GM18526 (cell line): ENCODE data around the gene NUDCD3.

Source experiments
- POLR2A ChIP-seq: IDR thresholded peaks from 3 replicates; pipeline ENCODE4 v1.6.1; 2011; ENCODE audit not compliant: insufficient read length; ENCODE audit errors: extremely low read depth

The NUDCD3 gene

DNA sequence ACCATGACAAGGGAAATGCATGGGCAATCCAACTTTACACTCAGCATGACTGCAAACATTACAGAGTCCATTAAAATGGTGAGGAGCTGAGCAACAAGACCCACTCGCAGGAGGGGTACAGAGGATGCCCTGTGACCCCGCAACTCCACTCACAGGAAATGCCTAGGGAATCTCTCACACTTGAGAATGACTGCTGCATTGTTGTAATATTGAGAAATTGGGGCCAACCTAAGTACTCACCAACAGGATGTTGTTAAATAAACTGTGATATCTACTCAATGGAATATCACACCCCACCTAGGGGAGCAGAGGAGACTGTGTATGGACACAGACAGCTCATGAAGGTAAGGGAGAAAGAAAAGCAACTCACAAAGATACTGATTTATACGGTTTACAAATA, 111.7 kb downstream of the NUDCD3 start:
- TF ChIP-seq POLR2A: no peak

DNA sequence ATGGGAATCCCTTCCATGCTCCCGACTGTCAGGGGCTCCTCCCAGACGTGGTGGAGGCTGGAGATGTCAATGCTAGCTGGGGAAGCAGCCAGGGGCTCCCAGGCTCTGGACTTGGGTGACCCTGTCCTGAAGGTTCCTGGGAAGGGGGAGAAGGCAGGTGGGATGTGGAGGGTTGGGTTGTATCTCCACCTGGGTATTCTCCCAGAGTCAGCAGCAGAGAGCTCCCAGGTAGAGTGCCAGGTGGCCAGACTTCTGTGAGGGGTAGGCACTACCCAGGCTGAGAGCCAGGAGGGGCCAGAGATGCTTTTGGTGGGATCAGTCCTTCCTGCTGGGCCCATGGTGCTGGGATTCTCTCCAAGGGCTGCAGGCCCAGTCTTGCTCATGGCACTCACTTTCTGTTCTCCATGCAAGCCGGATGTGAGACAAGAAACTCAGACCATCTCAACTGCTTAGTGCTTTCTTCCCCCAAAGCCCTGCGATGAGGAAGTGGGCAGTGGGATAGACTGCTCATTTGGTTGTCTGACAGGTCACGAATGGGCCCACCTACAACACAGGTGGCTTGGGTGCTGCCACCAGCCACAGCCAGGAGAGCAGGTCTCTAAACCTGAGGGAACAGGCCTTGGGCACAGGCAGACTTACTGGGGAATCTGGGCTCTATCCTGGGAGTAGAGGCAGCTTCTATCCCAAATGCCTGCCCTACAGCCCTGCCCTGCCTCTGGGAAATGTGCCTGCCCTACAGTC, 112.6 kb downstream of the NUDCD3 start:
- no peak for TF ChIP-seq POLR2A

DNA sequence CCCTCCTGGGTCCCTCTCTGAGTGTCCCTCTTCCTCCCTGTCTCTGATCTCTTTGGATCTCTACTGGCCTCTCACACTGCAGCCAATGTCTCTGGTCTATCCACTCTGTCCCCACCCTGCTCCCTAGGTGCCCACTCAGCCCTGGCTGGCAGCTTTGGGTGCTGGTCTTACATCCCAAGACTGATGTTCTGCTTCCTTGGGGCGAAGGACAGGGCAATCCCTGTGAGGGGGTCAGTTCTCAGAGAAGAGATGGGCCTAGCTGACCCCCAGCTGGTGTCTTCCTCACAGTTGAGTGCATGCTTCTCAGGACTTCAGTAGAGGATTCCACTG, 113.4 kb downstream of the NUDCD3 start:
- no peak for TF ChIP-seq POLR2A

DNA sequence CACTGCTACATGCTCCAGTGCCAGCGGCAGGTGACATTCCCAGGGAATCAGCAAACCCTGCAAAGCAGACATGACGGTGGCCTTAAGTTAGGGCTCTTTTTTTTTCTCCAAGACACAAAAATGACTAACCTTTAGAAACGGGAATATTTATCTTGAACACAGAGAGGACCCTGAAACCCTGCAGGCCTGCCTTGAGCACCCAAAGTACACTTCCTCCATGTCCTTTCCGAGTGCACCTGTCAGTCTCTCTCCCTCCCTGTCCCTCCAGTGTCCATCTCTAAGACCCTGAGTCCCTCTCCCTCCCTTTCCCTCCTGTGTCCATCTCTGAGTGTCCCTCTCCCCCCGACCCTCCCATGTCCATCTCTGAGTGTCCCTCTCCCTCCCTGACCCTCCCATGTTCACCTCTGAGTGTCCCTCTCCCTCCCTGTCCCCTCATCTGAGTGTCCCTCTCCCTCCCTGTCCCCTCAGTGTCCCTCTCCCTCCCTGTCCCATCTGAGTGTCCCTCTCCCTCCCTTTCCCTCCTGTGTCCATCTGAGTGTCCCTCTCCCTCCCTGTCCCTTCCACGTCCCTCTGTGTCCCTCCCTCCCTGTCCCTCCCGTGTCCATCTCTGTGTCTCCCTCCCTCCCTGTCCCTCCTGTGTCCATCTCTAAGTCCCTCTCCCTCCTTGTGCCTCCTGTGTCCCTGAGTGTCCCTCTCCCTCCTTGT, 113.9 kb downstream of the NUDCD3 start:
- no peak for TF ChIP-seq POLR2A

DNA sequence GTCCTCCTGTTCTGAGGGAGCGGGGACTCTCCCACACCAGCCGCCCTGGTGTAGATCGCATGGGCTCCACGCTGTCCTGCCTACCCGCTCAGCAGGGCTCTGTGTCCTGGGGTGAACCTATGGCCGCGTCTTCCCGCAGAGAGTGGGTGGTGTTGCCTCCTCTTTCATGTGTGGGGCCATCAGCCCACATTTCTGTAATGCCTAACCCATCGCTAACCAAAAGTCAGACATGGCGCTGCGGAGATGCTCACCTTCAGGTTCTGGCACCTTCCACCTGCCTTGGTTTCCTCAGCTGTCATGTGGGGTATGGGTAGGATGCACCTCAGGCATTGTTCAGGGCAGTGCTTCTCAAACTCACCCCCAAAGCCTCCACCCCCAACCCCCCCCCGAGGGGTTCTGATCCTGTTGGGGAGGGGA, 114.5 kb downstream of the NUDCD3 start:
- TF ChIP-seq POLR2A: no peak

DNA sequence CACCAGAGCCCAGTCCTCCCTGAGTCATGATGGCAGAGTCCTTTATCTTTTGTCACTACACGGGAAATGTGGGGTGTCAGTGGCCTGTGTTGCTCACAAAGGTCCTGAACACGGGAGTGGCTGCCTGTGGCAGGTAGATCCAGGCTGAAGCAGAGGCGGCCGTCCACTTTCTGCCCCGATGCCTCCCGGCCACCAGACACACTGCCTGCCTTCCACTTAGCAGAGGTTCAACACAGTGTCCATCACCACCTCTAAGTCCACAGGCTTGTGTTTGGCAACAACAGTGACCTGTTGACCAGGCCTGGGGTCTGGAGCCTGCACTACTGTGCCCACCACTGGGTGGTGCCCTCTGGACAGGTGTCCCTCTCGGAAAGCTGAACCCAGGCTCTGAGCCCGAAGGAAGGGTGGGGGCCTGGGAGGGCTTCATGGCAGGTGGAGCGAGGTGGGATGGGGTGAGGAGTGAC, 115.2 kb downstream of the NUDCD3 start:
- TF ChIP-seq POLR2A: no peak

DNA sequence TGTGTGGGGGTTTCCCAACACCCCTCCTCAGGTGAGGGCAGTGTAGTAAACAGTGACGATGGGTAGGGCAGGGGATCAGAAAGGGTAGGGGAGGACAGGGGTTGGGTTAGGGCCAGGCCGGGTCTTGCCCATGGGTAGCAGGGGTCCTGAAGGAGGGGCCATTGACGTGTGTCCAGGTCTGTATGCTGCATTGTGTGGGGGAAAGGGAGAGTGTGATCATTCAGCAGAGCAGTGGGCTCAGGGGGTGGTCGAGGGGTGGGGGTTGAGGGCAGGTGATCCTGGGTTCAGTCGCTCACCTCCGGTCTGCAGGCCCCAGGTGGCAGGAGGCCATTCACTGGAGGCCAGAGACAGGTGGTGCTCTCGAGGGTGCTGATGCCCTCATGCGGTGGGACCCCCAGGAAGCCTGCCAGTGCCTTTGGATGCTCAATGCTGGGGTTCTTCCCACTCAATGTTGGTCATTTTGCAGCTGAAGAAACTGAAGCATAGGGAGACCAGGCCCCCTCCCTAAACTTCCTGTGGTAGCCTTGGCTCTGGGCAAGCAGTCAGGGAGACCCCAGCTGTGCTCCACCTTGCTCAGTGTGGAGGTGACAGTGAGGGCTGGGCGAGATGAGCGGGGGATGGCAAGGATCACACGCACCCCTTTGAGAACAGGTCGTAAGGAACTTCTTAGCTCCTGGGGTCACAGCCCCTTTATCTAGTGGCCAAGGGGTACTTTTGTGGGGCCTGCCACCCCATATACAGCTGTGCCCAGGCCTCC, 116.3 kb downstream of the NUDCD3 start:
- TF ChIP-seq POLR2A: no peak

DNA sequence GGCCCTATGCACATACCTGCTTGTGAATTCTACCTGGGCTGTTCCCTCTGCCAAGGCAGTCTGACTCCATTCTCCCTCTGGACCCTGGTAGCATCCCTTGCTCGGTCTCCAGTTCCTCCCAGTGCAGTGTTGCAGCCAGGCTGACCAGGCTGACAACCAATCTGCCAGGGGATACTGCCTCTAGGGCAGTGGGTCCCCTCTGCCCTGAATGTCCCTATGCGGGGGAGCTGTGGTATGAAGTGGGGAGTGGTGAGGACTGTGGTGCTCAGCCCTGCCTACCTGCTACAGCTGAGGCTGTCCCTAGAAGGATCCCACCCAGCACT, 117.1 kb downstream of the NUDCD3 start:
- no peak for TF ChIP-seq POLR2A

DNA sequence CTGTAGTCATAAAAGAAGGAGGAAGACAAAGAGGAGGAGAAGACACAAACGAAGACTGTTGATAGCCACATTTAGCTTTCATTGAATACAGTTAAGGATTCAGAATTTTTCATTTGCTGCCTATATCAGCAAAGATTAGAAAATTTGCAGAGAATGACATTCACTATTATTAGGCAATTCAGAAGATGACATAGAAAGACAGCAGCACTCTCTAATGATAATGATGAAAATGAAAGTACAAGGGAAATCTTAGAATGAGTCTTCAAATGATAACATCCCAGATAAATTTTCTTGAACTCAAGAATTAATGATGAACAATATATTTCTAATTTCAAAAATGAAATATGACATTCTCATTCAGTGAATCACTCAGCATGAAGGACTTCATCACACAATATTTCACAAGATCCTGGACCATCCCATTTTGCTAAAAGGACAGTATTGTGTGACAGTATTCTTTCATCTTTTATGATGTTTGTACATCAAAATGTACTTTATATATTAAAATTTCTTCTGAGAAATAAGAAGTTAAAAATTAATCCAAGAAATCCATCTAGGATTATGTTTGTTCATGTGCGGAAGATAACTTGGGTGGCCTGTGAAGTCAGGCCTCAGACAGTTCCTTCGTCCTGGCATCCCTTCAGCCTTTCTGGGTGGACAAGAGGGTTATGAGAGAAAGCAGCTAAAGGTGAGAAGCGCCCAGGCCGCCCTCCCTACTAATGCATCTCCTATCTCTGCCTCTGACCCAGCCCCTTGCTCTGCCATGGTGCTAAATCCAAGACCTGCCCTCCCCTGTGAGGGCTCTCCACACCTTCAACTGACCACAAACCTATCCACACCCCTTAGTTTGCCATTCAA, 117.7 kb downstream of the NUDCD3 start:
- no peak for TF ChIP-seq POLR2A

DNA sequence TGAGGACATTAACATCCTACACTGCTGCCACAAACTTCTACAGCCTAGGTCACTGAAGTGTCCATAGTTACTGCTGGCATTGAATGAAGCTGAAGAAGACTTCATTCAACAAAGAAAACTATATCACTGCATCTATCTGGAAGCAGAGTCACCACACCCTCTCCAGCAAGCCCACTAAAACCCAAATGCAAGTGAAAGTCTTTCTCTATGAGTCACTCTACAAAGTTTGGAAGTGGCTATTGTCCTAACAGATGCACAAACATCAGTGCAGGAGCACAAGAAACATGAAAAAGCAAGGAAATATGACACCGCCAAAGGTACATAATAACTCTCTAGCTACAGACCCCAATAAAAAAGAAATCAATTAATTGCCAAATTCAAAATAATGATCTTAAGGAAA, 121.6 kb downstream of the NUDCD3 start:
- TF ChIP-seq POLR2A: no peak

DNA sequence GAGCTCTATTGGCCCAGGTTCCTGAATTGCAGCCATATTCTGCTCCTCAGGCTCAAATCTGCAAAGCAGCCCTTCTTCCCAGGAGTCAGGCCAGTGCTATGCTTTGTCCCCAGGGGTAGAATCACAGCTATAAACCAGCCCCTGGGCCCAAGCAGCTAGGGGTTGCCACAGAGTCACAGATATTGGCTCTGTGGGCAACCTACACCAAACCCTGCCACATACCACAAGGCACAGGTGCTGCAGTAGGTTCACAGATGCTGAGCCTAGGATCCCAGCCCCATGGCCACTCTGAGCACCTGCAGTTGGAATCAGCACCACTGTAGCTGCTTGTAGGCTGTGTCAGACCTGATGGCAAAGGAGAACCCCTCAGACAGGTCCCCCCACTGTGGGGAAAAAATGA, 122.0 kb downstream of the NUDCD3 start:
- TF ChIP-seq POLR2A: no peak

DNA sequence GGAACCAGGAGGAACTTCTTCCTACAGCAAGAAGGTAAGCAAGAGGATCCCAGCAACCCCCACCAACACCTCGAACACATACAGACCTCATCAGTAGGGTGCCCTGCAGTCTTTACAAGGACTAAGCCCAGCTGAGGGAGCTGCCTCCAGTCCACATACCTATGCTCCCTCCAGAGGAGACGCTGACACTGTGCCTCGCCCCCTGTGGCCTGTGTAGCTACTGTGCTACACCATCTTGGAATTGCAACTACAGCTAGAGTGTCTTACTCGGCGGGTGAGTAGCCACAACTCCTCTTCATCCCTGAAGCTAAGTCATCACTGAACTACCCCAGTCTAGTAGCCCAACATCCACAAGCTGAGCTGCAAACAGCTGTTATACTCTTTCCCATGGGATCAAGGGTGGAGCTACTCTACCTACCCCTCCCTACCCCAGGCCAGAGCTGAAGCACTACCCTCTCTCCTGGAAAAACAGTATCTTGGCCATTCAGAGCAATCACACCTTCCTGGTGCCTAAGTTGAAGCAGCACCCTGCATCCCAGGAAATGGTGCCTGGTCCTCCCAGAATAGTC, 122.9 kb downstream of the NUDCD3 start:
- no peak for TF ChIP-seq POLR2A

DNA sequence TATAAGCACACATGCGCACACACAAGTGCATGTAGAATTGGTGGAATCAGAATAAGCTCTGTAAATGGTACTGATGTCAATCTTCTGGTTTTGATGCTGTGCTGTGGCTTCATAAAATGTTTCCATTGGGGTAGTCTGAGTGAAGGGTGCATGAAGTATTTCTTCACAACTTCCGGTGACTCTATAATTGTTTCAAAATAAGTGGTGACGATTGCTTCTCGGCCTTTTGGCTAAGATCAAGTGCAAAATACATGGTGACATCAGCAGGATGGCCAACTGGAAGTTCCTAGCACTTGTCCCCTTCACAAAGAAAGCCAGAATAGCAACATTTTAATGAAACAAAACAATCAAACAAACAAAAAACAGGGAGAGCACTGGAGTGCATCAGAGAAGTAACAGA, 123.5 kb downstream of the NUDCD3 start:
- TF ChIP-seq POLR2A: no peak

DNA sequence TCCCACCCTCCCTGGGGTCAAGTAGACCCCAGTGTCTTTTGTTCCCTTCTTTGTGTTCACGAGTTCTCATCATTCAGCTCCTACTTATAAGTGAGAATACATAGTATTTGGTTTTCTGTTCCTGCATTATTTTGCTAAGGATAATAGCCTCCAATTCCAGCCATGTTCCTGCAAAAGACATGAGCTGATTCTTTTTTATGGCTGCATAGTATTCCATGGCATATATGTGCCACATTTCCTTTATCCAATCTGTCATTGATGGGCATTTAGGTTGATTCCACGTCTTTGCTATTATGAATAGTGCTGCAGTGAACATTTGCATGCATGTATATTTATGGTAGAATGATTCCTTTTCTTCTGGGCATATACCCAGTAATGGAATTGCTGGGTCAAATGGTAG, 136.8 kb downstream of the NUDCD3 start:
- no peak for TF ChIP-seq POLR2A
